ENCODE data around the gene RTN1. TPM values are rescaled to one million over a fixed set of nuclear protein-coding genes. Genes with fewer than 3 reads are reported as not detected.
A peak's percentile ranks its signal among the peaks of the same experiment; 100 is the strongest.

The RTN1 gene
- total RNA-seq, 4 donors from 2014 or later: 2.9 to 13.6 (median 9.2) TPM

DNA sequence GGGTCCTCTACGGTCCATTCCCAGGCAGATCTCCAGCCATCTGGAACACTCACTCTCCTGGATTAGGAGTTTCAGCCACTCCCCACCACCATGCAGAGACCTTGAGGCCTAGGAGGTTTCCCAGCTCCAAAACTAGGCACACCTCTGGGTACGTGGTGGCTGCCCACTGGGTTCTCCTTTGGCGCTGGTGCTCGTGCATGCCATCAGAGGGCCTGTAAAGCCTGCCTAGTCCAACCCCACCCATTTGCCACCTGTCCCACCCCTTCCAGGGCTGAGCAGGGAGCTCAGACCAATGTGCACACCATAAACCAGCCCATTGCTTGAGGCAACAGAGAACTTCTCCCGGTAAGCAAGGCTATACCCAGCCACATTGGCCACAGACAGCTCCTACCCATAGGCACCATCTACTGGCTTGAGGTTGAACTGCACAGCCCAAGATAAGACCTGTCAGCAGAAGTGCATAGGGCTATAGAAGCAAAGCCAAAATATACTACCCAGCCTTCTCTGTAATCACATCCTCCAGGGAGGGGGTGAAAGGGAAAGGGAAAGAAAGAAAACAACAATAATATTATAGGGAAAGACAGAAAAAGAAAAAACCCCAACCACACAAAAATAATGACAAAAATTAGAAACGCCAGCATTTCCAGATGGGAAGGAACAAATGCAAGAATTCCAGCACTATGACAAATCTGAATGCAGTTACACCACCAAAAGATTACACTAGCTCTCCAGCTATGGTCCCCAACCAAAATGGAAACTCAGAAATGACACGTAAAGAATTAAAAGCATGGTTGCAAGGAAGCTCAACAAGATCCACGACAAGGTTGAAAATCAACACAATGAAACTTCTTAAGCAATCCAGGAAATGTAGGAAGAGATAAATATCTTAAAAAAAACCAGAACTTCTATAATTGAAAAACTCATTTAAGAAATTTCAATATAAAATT lies 182.1 kb downstream of the RTN1 start:
- Histone ChIP-seq H3K27me3 (no peaks in the 10 kb centered on the region), H3K36me3 (no peaks in the 10 kb centered on the region), H3K9me3 (peaks cover 0 to 4% (median 0%) of the 10 kb centered on the region in 4 donors), H3K4me3 (no peak overlapping the region), H3K27ac (replicated peaks in 1 of 4) (no peak overlapping the region), H3K4me1 (no peaks in the 10 kb centered on the region)
- TF ChIP-seq POLR2AphosphoS5 (IDR thresholded peaks at IDR 0.05): no peak
- TF ChIP-seq CTCF (IDR thresholded peaks at IDR 0.05): peak; percentile 23 to 58 (median 31)
- no peak for DNase-seq (ENCODE audit: extremely low spot score)
- 78% methylated on average over 8 of the region's 8 CpGs for WGBS
- intact Hi-C loops (cut with DNase I): no loop called here

GRCh38 chr14:59687663-59688062 lies 182.9 kb downstream of the RTN1 start:
- Histone ChIP-seq H3K4me3 (no peak overlapping the region), H3K27ac (replicated peaks in 1 of 4) (no peak overlapping the region), H3K36me3 (no peaks in the 10 kb centered on the region), H3K4me1 (no peaks in the 10 kb centered on the region), H3K27me3 (no peaks in the 10 kb centered on the region), H3K9me3 (peaks cover 0 to 2% (median 0%) of the 10 kb centered on the region in 4 donors)
- TF ChIP-seq EP300 (IDR thresholded peaks at IDR 0.05) (no peak), POLR2A (IDR thresholded peaks at IDR 0.05; ENCODE audit: low read depth) (no peak), CTCF (IDR thresholded peaks at IDR 0.05) (no peak), POLR2AphosphoS5 (IDR thresholded peaks at IDR 0.05) (no peak)
- no peak for DNase-seq (ENCODE audit: extremely low spot score)
- intact Hi-C loops (cut with DNase I): no loop called here

GRCh38 chr14:59679872-59680271 lies 190.7 kb downstream of the RTN1 start:
- Histone ChIP-seq H3K4me3 (no peak overlapping the region), H3K9me3 (no peaks in the 10 kb centered on the region), H3K4me1 (peaks cover 0 to 13% (median 9%) of the 10 kb centered on the region in 4 donors), H3K27me3 (no peaks in the 10 kb centered on the region), H3K27ac (replicated peaks in 1 of 4) (peak overlapping the region in 1 of 4 donors; percentile 37), H3K36me3 (no peaks in the 10 kb centered on the region)
- intact Hi-C loops (cut with DNase I): no loop called here
- no peak for DNase-seq (ENCODE audit: extremely low spot score)
- TF ChIP-seq EP300 (IDR thresholded peaks at IDR 0.05): no peak
- no peak for TF ChIP-seq CTCF (IDR thresholded peaks at IDR 0.05)
- no peak for TF ChIP-seq POLR2A (IDR thresholded peaks at IDR 0.05; ENCODE audit: low read depth)
- TF ChIP-seq POLR2AphosphoS5 (IDR thresholded peaks at IDR 0.05): no peak

DNA sequence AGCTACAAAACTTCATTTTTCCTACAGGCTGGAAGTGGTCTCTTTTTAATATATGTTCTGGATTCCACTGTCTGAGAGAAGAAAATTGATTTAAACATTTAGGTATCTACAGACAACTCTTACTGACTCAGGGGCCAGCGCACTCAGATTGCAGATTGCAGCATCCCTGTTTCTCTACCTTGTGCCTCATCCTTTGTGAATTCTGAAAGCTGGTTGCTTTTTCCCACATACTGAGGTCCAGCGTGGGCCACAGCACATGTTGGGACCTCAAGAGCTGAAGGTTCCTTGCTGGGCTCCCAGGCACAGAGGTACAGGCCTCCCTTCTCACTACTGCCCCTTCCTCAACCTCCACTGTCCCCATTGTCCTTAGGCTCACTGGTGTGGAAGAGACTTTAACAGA lies 192.2 kb downstream of the RTN1 start:
- Histone ChIP-seq H3K4me1 (peaks cover 0 to 13% (median 9%) of the 10 kb centered on the region in 4 donors), H3K9me3 (no peaks in the 10 kb centered on the region), H3K27me3 (no peaks in the 10 kb centered on the region), H3K4me3 (no peak overlapping the region), H3K36me3 (no peaks in the 10 kb centered on the region), H3K27ac (replicated peaks in 1 of 4) (peak overlapping the region in 2 of 4 donors; percentile 44 to 64)
- no peak for TF ChIP-seq EP300 (IDR thresholded peaks at IDR 0.05)
- no peak for TF ChIP-seq POLR2AphosphoS5 (IDR thresholded peaks at IDR 0.05)
- no peak for TF ChIP-seq CTCF (IDR thresholded peaks at IDR 0.05)
- no peak for TF ChIP-seq POLR2A (IDR thresholded peaks at IDR 0.05; ENCODE audit: low read depth)
- no peak for DNase-seq (ENCODE audit: extremely low spot score)
- WGBS: 100% methylated on average over 2 of the region's 2 CpGs
- intact Hi-C loops (cut with DNase I): no loop called here
